HepG2 (cell line): ENCODE data around the gene ACAD11.

Experiments used
- BCL3 ChIP-seq: sonication (generic); formaldehyde crosslinking; IDR thresholded peaks from 2 replicates; pipeline ENCODE4 v1.5.1; 2020; ENCODE audit warnings: mild to moderate bottlenecking, missing genetic modification reagents, moderate library complexity
- BRCA1 ChIP-seq: sonication (generic); formaldehyde crosslinking; IDR thresholded peaks from 2 replicates; pipeline ENCODE4 v1.4.0; 2020; ENCODE audit warnings: missing genetic modification reagents
- CTCF ChIP-seq: sonication (generic); formaldehyde crosslinking; IDR thresholded peaks from 2 replicates; pipeline ENCODE4 v1.5.0; 2020; ENCODE audit warnings: mild to moderate bottlenecking, missing genetic modification reagents, moderate library complexity
- EP300 ChIP-seq, 3 experiments: sonication (generic) in 1 of 3; formaldehyde crosslinking in 1 of 3; IDR thresholded peaks; 2 replicates each; pipeline versions ENCODE4 v1.5.1 to v1.6.1; 2011 to 2020; ENCODE audit warnings: low read depth in 2 of 3, low read length in 2 of 3, borderline replicate concordance in 1 of 3, improper control_type of control experiment in 1 of 3, mild to moderate bottlenecking in 1 of 3, missing genetic modification reagents in 1 of 3, moderate library complexity in 1 of 3
- FOXJ3 ChIP-seq: sonication (generic); formaldehyde crosslinking; IDR thresholded peaks from 2 replicates; pipeline ENCODE4 v1.4.0; 2020; ENCODE audit warnings: missing genetic modification reagents, mild to moderate bottlenecking, borderline replicate concordance
- POLR2AphosphoS2 ChIP-seq: IDR thresholded peaks from 2 replicates; pipeline ENCODE4 v1.6.1; 2011; ENCODE audit warnings: low read depth, low read length, improper control_type of control experiment
- REST ChIP-seq, 2 experiments: IDR thresholded peaks; 2 replicates each; pipeline ENCODE4 v1.6.1; 2011 to 2012; ENCODE audit warnings: low read length in 2 of 2, borderline replicate concordance in 1 of 2, low read depth in 1 of 2, mild to moderate bottlenecking in 1 of 2, moderate library complexity in 1 of 2
- ZBTB40 ChIP-seq, 2 experiments: fragments of 450-650 bp in 1 of 2; sonication (generic) in 1 of 2; formaldehyde crosslinking in 1 of 2; IDR thresholded peaks; 2 replicates each; pipeline versions ENCODE4 v1.6.1 to v1.8.0; 2016 to 2022; ENCODE audit warnings: antibody characterized with exemption in 1 of 2, mild to moderate bottlenecking in 1 of 2, missing genetic modification reagents in 1 of 2
- ZNF263 ChIP-seq: sonication (generic); formaldehyde crosslinking; IDR thresholded peaks from 2 replicates; pipeline ENCODE4 v1.4.0; 2020; ENCODE audit warnings: missing genetic modification reagents
- ZNF44 ChIP-seq: sonication (generic); formaldehyde crosslinking; IDR thresholded peaks from 2 replicates; pipeline ENCODE4 v1.5.1; 2020; ENCODE audit warnings: mild to moderate bottlenecking, missing genetic modification reagents

- no peak for TF ChIP-seq ZNF44 (CRISPR knock-in tag)
- TF ChIP-seq EP300 (IDR thresholded peaks at IDR 0.05; ENCODE audit: low read depth in 2 of 2, low read length in 2 of 2), result no peak
- TF ChIP-seq EP300 (CRISPR knock-in tag; IDR thresholded peaks at IDR 0.05; ENCODE audit: borderline replicate concordance), result no peak
- no peak for TF ChIP-seq CTCF
- no peak for TF ChIP-seq BCL3 (CRISPR knock-in tag)
- no peak for TF ChIP-seq BRCA1 (CRISPR knock-in tag)
- TF ChIP-seq ZNF263 (CRISPR knock-in tag), result no peak
- TF ChIP-seq FOXJ3 (CRISPR knock-in tag), result no peak
- no peak for TF ChIP-seq ZBTB40 (IDR thresholded peaks at IDR 0.05)
- TF ChIP-seq ZBTB40 (CRISPR knock-in tag; IDR thresholded peaks at IDR 0.05), result no peak
- TF ChIP-seq REST (IDR thresholded peaks at IDR 0.05; ENCODE audit: borderline replicate concordance in 1 of 2, low read depth in 1 of 2, low read length in 2 of 2), result no peak
- TF ChIP-seq POLR2AphosphoS2, result no peak
These were observed 61.9 kb downstream of the ACAD11 start for GRCh38 chr3:132597660-132598059.
